GM12891 (cell line): ENCODE measurements around the gene NR2F1-AS1.

Experiments
- DNase-seq: peaks from one replicate; pipeline ENCODE4 v3.0.0; 2011; ENCODE audit warnings: low spot score; ENCODE audit not compliant: insufficient read length
- FAIRE-seq: peaks from 2 replicates; lab custom pipeline; 2011; peaks lifted over from hg19 to GRCh38; lab: Jason Lieb, UNC
- PAX5 ChIP-seq: IDR thresholded peaks from 2 replicates; pipeline ENCODE4 v1.6.1; 2011; ENCODE audit warnings: low read length, moderate library complexity, mild to moderate bottlenecking; ENCODE audit not compliant: insufficient read depth, severe bottlenecking
- POLR2A ChIP-seq: IDR thresholded peaks from 2 replicates; pipeline ENCODE4 v1.6.1; 2011; ENCODE audit warnings: low read depth, low read length, control low read depth
- POLR2AphosphoS5 ChIP-seq: IDR thresholded peaks from 2 replicates; pipeline ENCODE4 v1.6.1; 2011; ENCODE audit warnings: low read depth, low read length, control low read depth
- POU2F2 ChIP-seq: IDR thresholded peaks from 2 replicates; pipeline ENCODE4 v1.6.1; 2011; ENCODE audit warnings: low read depth, mild to moderate bottlenecking, control low read depth, low read length, moderate library complexity
- SPI1 ChIP-seq: IDR thresholded peaks from 2 replicates; pipeline ENCODE4 v1.6.1; 2011; ENCODE audit warnings: low read depth, low read length, control low read depth
- TAF1 ChIP-seq: IDR thresholded peaks from 2 replicates; pipeline ENCODE4 v1.6.1; 2011; ENCODE audit warnings: low read depth, low read length, control low read depth

The NR2F1-AS1 gene

GRCh38 chr5:93577854-93578812 is 2.9 kb downstream of the NR2F1-AS1 start:
- no peak for DNase-seq
- TF ChIP-seq POLR2AphosphoS5 (no peak), PAX5 (no peak), TAF1 (no peak), POLR2A (no peak), SPI1 (no peak), POU2F2 (no peak)
- FAIRE-seq: no peak

- DNase-seq (no peak), FAIRE-seq (no peak)
- TF ChIP-seq PAX5 (no peak), POLR2AphosphoS5 (no peak), POU2F2 (no peak), TAF1 (no peak), SPI1 (peak; percentile 43)
Measured at GRCh38 chr5:93576994-93577853, 3.8 kb downstream of the NR2F1-AS1 start.

- DNase-seq (no peak), FAIRE-seq (no peak)
- TF ChIP-seq POLR2A: no peak
Measured at GRCh38 chr5:93575461-93576414, 5.3 kb downstream of the NR2F1-AS1 start.

- FAIRE-seq (no peak), DNase-seq (no peak)
- no peak for TF ChIP-seq POLR2AphosphoS5
- TF ChIP-seq TAF1: no peak
- TF ChIP-seq POLR2A: no peak
- TF ChIP-seq SPI1: no peak
- TF ChIP-seq PAX5: no peak
- TF ChIP-seq POU2F2: no peak
Measured at GRCh38 chr5:93574491-93575305, 6.3 kb downstream of the NR2F1-AS1 start.

- TF ChIP-seq PAX5: no peak
- no peak for TF ChIP-seq POLR2AphosphoS5
- TF ChIP-seq POLR2A: no peak
- no peak for TF ChIP-seq SPI1
- DNase-seq (no peak), FAIRE-seq (no peak)
Measured at GRCh38 chr5:93573354-93574351, 7.4 kb downstream of the NR2F1-AS1 start.

GRCh38 chr5:93572608-93573353 is 8.2 kb downstream of the NR2F1-AS1 start:
- no peak for TF ChIP-seq TAF1
- no peak for TF ChIP-seq POLR2AphosphoS5
- no peak for TF ChIP-seq POU2F2
- TF ChIP-seq POLR2A: no peak
- no peak for TF ChIP-seq PAX5
- TF ChIP-seq SPI1: no peak
- DNase-seq: no peak
- FAIRE-seq: no peak

GRCh38 chr5:93572101-93572607 is 8.9 kb downstream of the NR2F1-AS1 start:
- no peak for TF ChIP-seq SPI1
- TF ChIP-seq PAX5: no peak
- TF ChIP-seq POU2F2: no peak
- no peak for TF ChIP-seq TAF1
- no peak for TF ChIP-seq POLR2A
- TF ChIP-seq POLR2AphosphoS5: no peak
- FAIRE-seq: no peak
- DNase-seq: no peak
